DMS153 (cell line): ENCODE results near the gene INO80C.

ENCODE experiments used
- DNase-seq: peaks from one replicate; lab custom pipeline; 2025; lab: John Stamatoyannopoulos, UW

Gene INO80C

DNA sequence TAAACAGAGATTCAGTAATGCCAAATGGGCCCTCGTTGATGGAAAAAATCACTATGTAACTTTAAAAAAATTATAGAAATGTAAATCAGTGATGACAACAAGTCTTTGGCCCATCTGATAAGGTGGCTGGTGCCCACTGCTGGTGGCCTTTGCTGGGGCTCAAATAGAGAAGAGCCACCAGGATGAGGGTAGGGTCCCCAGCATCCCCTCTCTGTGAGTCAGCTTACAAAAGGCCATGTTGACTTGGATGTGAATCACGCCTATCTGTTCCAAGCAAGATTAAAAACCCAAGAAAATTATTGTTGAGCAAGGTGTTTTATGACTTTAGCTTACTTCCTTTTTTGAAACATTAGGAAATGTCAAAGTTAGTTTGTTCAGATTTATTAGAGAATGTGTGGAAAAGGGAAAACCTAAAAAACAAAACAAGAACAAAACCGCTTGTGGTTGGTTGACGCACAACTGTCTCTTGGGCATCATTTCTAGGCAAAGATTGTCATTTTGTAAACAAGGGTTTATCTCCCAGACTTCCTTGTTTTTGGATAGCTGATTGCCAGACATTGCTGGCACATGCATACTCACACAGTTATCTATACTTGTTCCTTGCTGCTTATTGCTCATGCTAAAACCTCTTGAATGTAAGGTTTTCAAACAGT, 66.9 kb downstream of the INO80C start:
- DNase-seq: no peak

DNA sequence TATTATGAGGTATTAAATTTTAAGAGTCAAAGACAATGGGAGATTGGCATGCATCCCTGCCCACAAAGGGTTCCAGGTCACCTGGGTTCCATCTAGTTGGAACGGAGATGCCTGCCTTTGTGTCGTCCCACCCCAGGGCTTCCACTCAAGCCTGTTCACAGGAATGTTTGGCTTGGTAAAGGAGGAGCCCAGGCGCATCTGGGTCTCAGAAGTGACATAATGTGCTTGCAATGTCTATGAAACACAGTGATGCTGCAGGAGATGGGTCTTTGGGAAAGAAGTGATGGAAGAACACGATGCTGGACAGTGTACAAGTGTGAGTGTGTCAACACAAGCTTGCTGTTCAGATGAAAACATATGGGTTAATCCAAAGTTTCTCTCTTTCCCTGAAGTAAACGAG, 71.0 kb downstream of the INO80C start:
- no peak for DNase-seq

DNA sequence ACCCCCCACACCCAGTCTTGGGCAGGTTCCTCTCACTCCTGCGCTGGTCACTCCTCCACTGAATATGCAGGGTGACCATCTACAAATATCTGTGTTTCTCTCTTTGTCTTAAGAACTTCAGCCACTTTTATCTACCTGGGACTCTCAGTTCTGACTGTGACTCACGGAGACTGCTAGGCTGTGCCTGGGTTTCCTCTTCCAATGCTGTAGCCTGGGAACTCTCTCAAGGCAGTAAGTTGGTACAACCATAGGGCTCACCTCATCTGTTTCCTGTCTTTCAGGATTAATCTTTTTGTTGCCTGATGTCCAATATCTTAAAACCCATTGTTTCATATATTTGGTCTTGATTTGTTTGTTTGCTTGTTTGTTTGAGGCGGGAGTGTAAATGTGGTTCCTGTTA, 73.4 kb downstream of the INO80C start:
- no peak for DNase-seq

DNA sequence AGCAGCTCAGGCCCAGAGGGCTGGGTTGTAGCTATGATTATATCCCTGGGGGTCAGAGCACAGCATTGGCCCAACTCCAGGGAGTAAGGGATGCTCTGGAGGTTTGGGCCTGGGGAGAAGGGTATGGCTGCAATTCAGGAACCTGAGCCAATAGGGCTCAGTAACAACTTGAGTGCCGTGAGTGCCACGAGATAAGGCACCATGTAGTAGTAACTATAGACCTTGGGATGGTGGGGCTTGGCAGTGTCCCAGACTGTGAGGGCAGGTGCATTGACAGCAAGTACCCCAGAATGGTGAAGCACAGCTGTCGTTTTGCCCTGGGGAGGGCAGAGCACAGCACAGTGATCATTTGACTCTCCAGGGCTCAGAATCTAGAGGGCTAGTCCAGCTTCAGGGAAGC, 75.5 kb downstream of the INO80C start:
- DNase-seq: no peak

DNA sequence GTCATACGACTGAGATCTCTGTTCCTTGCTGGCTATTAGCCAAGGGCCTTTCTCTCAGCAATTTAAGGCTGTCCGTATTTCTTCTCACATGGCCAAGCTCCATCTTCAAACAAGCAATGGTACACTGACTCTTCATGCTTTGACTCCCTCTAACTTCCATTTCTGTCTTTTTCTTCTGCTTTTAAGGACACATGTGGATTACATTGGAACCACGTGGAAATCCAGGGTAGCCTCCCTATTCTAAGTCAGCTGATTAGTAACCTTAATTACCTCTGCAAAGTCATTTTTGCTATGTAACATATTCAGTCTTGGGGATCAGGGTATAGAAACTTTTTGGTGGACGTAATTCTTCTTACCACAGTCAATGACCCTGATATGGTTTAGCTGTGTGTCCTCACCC, 79.2 kb downstream of the INO80C start:
- DNase-seq: no peak
